Karpas-422 (cell line): ENCODE measurements around the gene STX11. TPM values are rescaled to one million over a fixed set of nuclear protein-coding genes. Genes with fewer than 3 reads are reported as not detected.

Source experiments
- DNase-seq: peaks from one replicate; pipeline ENCODE4 v3.0.0-alpha.2; 2015
- H2AFZ ChIP-seq: fragments of 200-600 bp; sonication (generic); 2 replicates; pipeline ENCODE4 v1.6.1; 2014; ENCODE audit warnings: antibody characterized with exemption, low read length, mixed read lengths
- H3K27ac ChIP-seq: fragments of 200-600 bp; sonication (generic); 2 replicates; pipeline ENCODE4 v1.5.1; 2014; ENCODE audit warnings: mild to moderate bottlenecking, low read length, moderate library complexity
- H3K27me3 ChIP-seq: fragments of 200-600 bp; sonication (generic); 2 replicates; pipeline ENCODE4 v1.6.1; 2014; ENCODE audit warnings: low read length, mixed read lengths
- H3K36me3 ChIP-seq: fragments of 200-600 bp; sonication (generic); 2 replicates; pipeline ENCODE4 v1.6.1; 2014; ENCODE audit warnings: low read length, mixed read lengths; ENCODE audit not compliant: insufficient read depth
- H3K4me1 ChIP-seq: fragments of 200-600 bp; sonication (generic); 2 replicates; pipeline ENCODE4 v1.6.1; 2014; ENCODE audit warnings: mild to moderate bottlenecking, low read length, mixed read lengths
- H3K4me2 ChIP-seq: fragments of 200-600 bp; sonication (generic); 2 replicates; pipeline ENCODE4 v1.6.1; 2014; ENCODE audit warnings: low read length, low read depth, mild to moderate bottlenecking; ENCODE audit not compliant: poor library complexity, severe bottlenecking
- H3K4me3 ChIP-seq: fragments of 200-600 bp; sonication (generic); 2 replicates; pipeline ENCODE4 v1.5.1; 2014; ENCODE audit warnings: mild to moderate bottlenecking, antibody characterized with exemption, low read length, mixed read lengths
- H3K79me2 ChIP-seq: fragments of 200-600 bp; sonication (generic); 2 replicates; pipeline ENCODE4 v1.6.1; 2014; ENCODE audit warnings: mild to moderate bottlenecking, low read length, mixed read lengths
- H3K9ac ChIP-seq: fragments of 200-600 bp; sonication (generic); 2 replicates; pipeline ENCODE4 v1.6.0; 2014; ENCODE audit warnings: low read length
- H3K9me2 ChIP-seq: fragments of 200-600 bp; sonication (generic), shearing (Covaris generic); replicated peaks from 2 replicates; pipeline ENCODE4 v1.6.0; 2014; ENCODE audit warnings: mild to moderate bottlenecking, low read length, moderate library complexity; ENCODE audit not compliant: insufficient read depth
- H3K9me3 ChIP-seq: fragments of 300-700, 200-600 bp; sonication (generic); 2 replicates; pipeline ENCODE4 v1.6.1; 2014; ENCODE audit warnings: low read length, mixed read lengths
- H4K20me1 ChIP-seq: fragments of 200-600 bp; sonication (generic); 2 replicates; pipeline ENCODE4 v1.6.1; 2014; ENCODE audit warnings: mild to moderate bottlenecking, antibody characterized with exemption, low read length, low read depth; ENCODE audit not compliant: insufficient read depth
- total RNA-seq: library from RNA; depleted of rRNA; stranded (reverse); fragments of >200 nt; shearing (Covaris generic); gene quantifications from 2 replicates; pipeline ENCODE4 v1.2.3, GENCODE V29; 2014; ENCODE audit warnings: low replicate concordance

Gene STX11
- total RNA-seq, 1 experiment from 2014 or later: not detected

DNA sequence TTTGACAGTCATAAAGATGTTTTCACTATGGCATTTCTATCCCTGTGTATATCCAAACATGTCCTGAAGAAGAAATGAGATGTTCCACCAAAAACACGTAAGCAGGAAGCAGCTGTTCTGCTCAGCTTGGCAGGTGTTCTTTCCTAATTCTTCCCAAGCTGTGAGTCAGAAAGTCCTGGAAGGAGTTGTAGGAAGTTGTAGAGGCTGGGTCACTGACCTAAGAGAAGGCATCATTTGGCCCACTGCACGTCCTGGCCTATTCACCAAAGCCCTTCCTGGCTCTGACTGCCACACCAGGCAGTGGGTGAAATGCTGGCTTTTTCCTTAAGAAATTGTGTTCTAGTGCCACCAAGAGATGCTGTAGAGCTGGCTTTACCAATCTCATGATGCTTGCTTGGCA lies 40.3 kb downstream of the STX11 start:
- H2AFZ ChIP-seq: no peak overlapping the region
- no peaks in the 10 kb centered on the region for H3K27me3 ChIP-seq
- H3K27ac ChIP-seq: no peak overlapping the region
- H3K4me3 ChIP-seq: no peak overlapping the region
- no peaks in the 10 kb centered on the region for H3K36me3 ChIP-seq
- no peaks in the 10 kb centered on the region for H3K9me3 ChIP-seq
- H3K4me2 ChIP-seq: no peak overlapping the region
- no peaks in the 10 kb centered on the region for H3K9me2 ChIP-seq
- H4K20me1 ChIP-seq: no peaks in the 10 kb centered on the region
- H3K4me1 ChIP-seq: no peaks in the 10 kb centered on the region
- DNase-seq: no peak
- no peaks in the 10 kb centered on the region for H3K79me2 ChIP-seq
- no peak overlapping the region for H3K9ac ChIP-seq

GRCh38 chr6:144193181-144193580 lies 42.9 kb downstream of the STX11 start:
- no peaks in the 10 kb centered on the region for H3K27me3 ChIP-seq
- no peaks in the 10 kb centered on the region for H3K9me3 ChIP-seq
- H3K4me2 ChIP-seq: no peak overlapping the region
- H3K9me2 ChIP-seq: no peaks in the 10 kb centered on the region
- no peak overlapping the region for H3K27ac ChIP-seq
- H4K20me1 ChIP-seq: no peaks in the 10 kb centered on the region
- DNase-seq: no peak
- H3K4me1 ChIP-seq: no peaks in the 10 kb centered on the region
- H2AFZ ChIP-seq: no peak overlapping the region
- no peaks in the 10 kb centered on the region for H3K36me3 ChIP-seq
- no peak overlapping the region for H3K4me3 ChIP-seq
- H3K9ac ChIP-seq: no peak overlapping the region
- no peaks in the 10 kb centered on the region for H3K79me2 ChIP-seq

GRCh38 chr6:144194293-144194810 lies 44.0 kb downstream of the STX11 start:
- Histone ChIP-seq H3K9me3 (no peaks in the 10 kb centered on the region), H3K4me2 (no peak overlapping the region), H3K9me2 (no peaks in the 10 kb centered on the region), H4K20me1 (no peaks in the 10 kb centered on the region), H3K27ac (no peak overlapping the region), H3K4me3 (no peak overlapping the region), H3K4me1 (no peaks in the 10 kb centered on the region), H2AFZ (no peak overlapping the region), H3K27me3 (no peaks in the 10 kb centered on the region), H3K9ac (no peak overlapping the region), H3K36me3 (no peaks in the 10 kb centered on the region), H3K79me2 (no peaks in the 10 kb centered on the region)
- DNase-seq: no peak

GRCh38 chr6:144195671-144196270 lies 45.5 kb downstream of the STX11 start:
- Histone ChIP-seq H3K27me3 (no peaks in the 10 kb centered on the region), H3K4me1 (no peaks in the 10 kb centered on the region), H3K36me3 (no peaks in the 10 kb centered on the region), H4K20me1 (no peaks in the 10 kb centered on the region), H3K27ac (no peak overlapping the region), H3K9me2 (no peaks in the 10 kb centered on the region), H3K9me3 (no peaks in the 10 kb centered on the region), H3K4me2 (no peak overlapping the region), H3K9ac (no peak overlapping the region), H2AFZ (no peak overlapping the region), H3K79me2 (no peaks in the 10 kb centered on the region), H3K4me3 (no peak overlapping the region)
- no peak for DNase-seq

- H3K79me2 ChIP-seq: no peaks in the 10 kb centered on the region
- H3K36me3 ChIP-seq: no peaks in the 10 kb centered on the region
- no peak overlapping the region for H2AFZ ChIP-seq
- peaks cover 3% of the 10 kb centered on the region; the same call in 1 of the 2 replicates for H3K27me3 ChIP-seq
- no peaks in the 10 kb centered on the region for H3K9me2 ChIP-seq
- no peak overlapping the region for H3K27ac ChIP-seq
- no peak for DNase-seq
- H3K4me3 ChIP-seq: no peak overlapping the region
- no peak overlapping the region for H3K4me2 ChIP-seq
- H4K20me1 ChIP-seq: no peaks in the 10 kb centered on the region
- no peaks in the 10 kb centered on the region for H3K4me1 ChIP-seq
- no peak overlapping the region for H3K9ac ChIP-seq
- H3K9me3 ChIP-seq: peaks cover 9% of the 10 kb centered on the region
Measured at GRCh38 chr6:144197919-144198318, 47.6 kb downstream of the STX11 start.

- Histone ChIP-seq H3K27me3 (peaks cover 3% of the 10 kb centered on the region; the same call in 1 of the 2 replicates), H4K20me1 (no peaks in the 10 kb centered on the region), H2AFZ (no peak overlapping the region), H3K4me1 (no peaks in the 10 kb centered on the region), H3K9me3 (peaks cover 12% of the 10 kb centered on the region), H3K4me2 (no peak overlapping the region), H3K27ac (no peak overlapping the region), H3K4me3 (no peak overlapping the region), H3K9ac (no peak overlapping the region), H3K79me2 (no peaks in the 10 kb centered on the region), H3K9me2 (no peaks in the 10 kb centered on the region), H3K36me3 (no peaks in the 10 kb centered on the region)
- DNase-seq: no peak
Measured at GRCh38 chr6:144202879-144203468, 52.7 kb downstream of the STX11 start.

GRCh38 chr6:144211160-144211559 lies 60.8 kb downstream of the STX11 start:
- no peaks in the 10 kb centered on the region for H3K27me3 ChIP-seq
- no peak overlapping the region for H2AFZ ChIP-seq
- H3K4me3 ChIP-seq: no peak overlapping the region
- no peaks in the 10 kb centered on the region for H3K9me2 ChIP-seq
- no peak overlapping the region for H3K27ac ChIP-seq
- peaks cover 8% of the 10 kb centered on the region for H3K4me1 ChIP-seq
- H3K4me2 ChIP-seq: no peak overlapping the region
- no peaks in the 10 kb centered on the region for H3K36me3 ChIP-seq
- no peak for DNase-seq
- H4K20me1 ChIP-seq: no peaks in the 10 kb centered on the region
- no peaks in the 10 kb centered on the region for H3K9me3 ChIP-seq
- no peaks in the 10 kb centered on the region for H3K79me2 ChIP-seq
- H3K9ac ChIP-seq: no peak overlapping the region

DNA sequence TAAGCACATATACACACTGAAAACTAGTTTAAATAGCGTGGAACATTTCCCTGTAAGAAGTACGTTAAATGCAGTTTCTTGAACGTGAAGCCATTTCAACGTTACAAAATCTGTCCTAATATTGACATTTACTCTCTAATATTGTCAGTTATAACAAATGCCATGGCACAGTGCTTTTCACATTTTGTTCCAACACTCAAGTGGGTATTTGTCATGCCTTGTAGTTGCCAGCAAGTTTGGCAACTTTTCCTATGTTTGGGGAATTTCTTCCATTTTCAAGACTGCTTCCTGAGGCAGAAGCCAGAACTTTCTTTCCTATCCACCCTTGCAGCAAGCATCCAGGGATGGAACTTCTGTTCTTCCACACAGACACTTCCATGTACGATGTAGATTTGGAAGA lies 63.0 kb downstream of the STX11 start:
- Histone ChIP-seq H3K36me3 (no peaks in the 10 kb centered on the region), H3K9ac (no peak overlapping the region), H3K79me2 (no peaks in the 10 kb centered on the region), H3K4me1 (peaks cover 16% of the 10 kb centered on the region), H3K9me3 (no peaks in the 10 kb centered on the region), H2AFZ (no peak overlapping the region), H3K9me2 (no peaks in the 10 kb centered on the region), H3K4me3 (no peak overlapping the region), H4K20me1 (no peaks in the 10 kb centered on the region), H3K27me3 (no peaks in the 10 kb centered on the region), H3K27ac (no peak overlapping the region), H3K4me2 (no peak overlapping the region)
- DNase-seq: no peak
